Limb (tissue), 2 donors: Measurements from ENCODE around the gene GSTK1.
"Not testable (repeated sequence)": the region's sequence is repeated elsewhere in the genome, so short reads cannot be mapped to it uniquely, and the experiment has no call there.

Experiments
- DNase-seq, 2 donors: peaks; one replicate each; pipeline ENCODE4 v3.0.0-alpha.2; 2016; ENCODE audit errors: extremely low spot score in 2 of 2

The GSTK1 gene

DNA sequence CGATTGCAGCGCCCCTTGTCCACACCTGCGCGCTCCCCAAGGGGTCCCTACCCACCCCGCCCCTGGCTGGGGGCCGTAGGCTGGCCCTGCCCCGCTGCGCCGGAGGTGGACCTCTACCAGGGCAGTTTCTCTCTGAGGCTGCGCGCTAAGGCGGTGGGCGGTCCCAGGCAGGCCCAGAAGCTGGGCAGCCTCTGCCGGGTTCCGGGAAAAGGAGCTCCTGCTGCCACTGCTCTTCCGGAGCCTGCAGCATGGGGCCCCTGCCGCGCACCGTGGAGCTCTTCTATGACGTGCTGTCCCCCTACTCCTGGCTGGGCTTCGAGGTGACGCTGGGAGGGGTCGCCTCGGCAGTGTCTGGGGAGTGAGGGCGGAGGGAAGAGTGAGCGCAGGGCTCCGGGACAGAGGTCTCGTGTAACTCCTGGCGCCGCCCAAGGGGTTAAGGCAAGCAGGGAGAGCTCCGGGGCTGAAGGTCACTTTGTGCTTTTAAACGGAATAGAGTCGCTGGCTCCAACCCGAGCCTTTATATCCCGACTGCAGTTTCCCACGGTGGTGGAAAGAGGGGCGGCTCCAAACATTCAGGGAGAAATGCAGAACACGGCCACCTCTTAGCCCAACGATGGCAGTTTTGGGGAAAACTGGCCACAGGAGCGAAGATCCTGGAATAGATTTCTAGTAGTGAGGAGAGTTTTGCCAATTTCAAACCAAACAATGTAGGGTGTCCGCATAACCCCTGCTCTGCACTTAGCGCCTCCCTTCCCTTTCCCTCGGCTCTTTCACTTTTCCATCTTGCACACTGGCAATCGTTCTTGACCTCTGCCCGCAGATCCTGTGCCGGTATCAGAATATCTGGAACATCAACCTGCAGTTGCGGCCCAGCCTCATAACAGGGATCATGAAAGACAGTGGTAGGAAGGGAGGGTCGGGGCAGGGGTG lies at the start of gene GSTK1:
TSS of gene GSTK1 (plus strand) at position 176 of the 930 bp plus-strand sequence. CDS start at position 249, 73 bp downstream.
- peak; percentile 82 to 86 for DNase-seq

GRCh38 chr7:143213478-143213877 lies 49.8 kb upstream of the GSTK1 start:
- DNase-seq = not testable (repeated sequence)

DNA sequence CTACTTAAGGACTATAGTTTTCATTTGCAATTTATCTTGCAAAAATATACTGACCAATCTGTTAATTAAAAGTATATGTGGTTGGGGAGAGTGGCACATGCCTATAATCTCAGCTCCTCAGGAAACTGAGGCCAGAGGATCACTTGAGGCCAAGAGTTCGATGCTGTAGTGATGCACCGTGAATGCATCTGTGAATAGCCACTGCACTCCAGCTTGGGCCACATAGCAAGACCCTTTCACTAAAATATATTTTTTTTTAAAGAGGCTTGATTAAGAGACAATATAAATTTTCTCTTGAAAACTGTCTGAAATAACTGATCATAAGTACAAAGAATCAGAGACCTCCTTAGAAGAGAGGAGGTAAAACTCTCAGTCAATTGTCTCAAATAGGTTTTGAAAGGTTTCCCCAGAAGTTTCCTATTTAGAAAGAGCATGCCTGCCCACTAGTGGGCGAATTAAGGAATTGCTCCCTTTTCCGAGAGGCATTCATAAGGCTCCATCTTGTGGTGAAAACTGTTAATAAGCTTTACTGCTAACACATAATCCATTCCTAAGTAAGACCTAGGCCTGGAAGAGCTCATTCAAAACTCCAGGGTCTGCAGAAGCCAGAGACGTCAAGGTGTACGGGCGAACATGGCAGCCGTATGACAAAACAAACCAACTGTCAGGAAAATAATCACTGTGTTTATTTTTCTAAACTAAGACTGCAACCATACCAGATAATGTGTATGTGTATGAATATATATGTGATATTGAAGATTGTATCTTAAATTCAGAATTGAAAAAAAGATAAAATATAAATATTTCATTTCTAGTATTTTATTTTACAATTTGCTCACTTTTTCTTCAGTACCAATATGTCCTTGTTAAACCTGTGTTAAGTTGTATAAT lies 48.2 kb upstream of the GSTK1 start:
- peak; percentile 70 to 90 for DNase-seq

DNA sequence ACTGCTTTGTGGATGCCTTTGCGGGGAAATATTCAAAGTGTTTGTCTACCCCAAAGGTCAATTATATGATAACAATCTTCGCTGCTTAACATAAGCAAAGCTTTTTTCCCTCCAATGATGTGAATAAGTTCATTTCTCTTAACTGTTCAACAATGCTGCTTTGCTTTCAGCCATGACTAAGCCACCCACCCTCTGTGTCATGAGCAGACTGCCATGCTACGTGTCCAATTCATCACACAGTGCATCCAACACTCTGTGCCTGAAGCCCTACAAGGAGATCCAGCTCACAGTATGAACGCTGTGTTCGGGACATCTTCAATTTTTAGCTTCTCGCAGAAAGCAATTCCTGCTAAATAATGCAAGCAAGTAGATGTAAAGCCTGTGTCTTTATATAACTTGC lies 47.1 kb upstream of the GSTK1 start:
- no peak for DNase-seq

GRCh38 chr7:143216686-143217085 lies 46.6 kb upstream of the GSTK1 start:
- no peak for DNase-seq

GRCh38 chr7:143217806-143218205 lies 45.4 kb upstream of the GSTK1 start:
- DNase-seq = no peak

GRCh38 chr7:143221286-143221685 lies 42.0 kb upstream of the GSTK1 start:
- no peak for DNase-seq

- no peak for DNase-seq
These were observed 41.5 kb upstream of the GSTK1 start, which contains the start of gene TAS2R40 for GRCh38 chr7:143221737-143222136. Gene TAS2R40, plus strand, starts transcription at chr7:143222037. Its CDS starts 42 bp downstream, at chr7:143222079.

GRCh38 chr7:143222782-143223181 lies 40.5 kb upstream of the GSTK1 start:
- DNase-seq = no peak

GRCh38 chr7:143223784-143224183 lies 39.5 kb upstream of the GSTK1 start:
- no peak for DNase-seq

- no peak for DNase-seq
These were observed 38.2 kb upstream of the GSTK1 start for GRCh38 chr7:143225047-143225446.

- DNase-seq = no peak
These were observed 35.4 kb upstream of the GSTK1 start for GRCh38 chr7:143227806-143228205.

DNA sequence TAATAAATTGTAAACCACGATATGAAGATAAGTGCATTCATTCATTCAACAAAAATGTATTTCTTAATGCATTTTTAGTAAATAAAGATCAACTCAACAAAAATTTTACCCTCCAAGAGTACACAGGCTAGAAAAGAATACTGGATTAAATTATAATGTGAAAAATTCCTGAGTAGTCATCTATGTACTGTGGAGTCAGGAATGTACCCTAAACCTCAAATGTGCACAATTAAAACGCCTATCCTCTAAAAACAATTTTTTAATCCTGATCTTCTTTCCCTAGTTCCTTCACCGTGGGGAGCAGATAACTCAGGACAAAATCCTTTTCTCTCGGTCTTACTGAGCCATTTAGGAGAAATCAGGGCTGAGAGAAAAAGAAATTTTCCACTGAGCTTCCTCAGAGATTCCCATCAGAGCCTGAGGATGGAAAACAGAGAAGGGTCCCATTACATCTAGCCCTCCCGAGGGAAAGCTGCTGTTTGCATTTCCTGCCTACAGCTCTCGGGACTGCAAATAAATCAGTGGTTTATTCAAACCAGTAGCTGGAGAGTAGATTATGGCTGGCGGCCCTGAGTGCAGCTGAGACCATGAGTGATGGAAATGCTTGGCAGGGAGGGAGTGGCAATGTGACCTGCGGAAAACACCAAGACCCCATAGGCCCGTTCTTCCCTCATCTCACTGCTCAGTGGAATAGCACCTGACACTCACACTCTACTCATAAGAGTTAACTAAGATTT lies 34.0 kb upstream of the GSTK1 start:
- peak in 1 of 2 donors; percentile 62 for DNase-seq

DNA sequence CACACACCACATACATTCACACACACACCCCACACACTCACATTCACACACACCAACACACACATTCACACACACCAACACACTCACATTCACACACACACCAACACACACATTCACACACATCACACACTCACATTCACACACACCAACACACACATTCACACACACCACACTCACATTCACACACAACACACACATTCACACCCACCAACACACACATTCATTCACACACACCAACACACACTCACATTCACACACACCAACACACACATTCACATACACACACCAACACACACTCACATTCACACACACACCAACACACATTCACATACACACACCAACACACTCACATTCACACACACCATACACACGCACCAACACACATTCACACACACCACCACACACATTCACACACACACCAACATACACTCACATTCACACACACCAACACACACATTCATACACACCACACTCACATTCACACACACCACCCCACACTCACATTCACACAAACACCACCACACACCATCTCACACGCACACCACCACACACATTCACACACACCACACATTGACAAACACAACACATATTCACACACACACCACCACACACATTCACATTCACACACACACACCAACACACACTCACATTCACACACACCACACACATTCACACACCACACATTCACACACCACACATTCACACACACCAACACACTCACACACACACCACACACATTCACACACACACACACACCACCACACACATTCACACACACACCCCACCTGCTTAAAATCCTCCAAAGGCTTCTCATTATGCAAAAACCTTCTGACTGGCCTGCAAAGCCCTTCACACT lies 32.4 kb upstream of the GSTK1 start:
- DNase-seq = no peak

- no peak for DNase-seq
These were observed 29.3 kb upstream of the GSTK1 start for GRCh38 chr7:143233816-143234532.

DNA sequence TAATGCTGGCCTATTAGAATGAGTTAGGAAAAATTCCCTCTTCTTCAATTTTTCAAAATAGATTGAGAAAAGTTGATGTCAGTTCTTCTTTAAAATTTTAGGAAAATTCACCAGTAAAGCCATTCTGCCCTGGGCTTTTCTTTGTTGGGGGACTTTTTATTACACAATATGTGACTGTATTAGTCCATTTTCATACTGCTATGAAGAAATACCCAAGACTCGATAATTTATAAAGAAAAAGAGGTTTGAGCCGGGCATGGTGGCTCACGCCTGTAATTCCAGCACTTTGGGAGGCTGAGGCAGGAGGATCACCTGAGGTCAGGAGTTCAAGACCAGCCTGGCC lies 28.7 kb upstream of the GSTK1 start:
- DNase-seq = no peak

GRCh38 chr7:143235561-143235960 lies 27.7 kb upstream of the GSTK1 start:
- no peak for DNase-seq

DNA sequence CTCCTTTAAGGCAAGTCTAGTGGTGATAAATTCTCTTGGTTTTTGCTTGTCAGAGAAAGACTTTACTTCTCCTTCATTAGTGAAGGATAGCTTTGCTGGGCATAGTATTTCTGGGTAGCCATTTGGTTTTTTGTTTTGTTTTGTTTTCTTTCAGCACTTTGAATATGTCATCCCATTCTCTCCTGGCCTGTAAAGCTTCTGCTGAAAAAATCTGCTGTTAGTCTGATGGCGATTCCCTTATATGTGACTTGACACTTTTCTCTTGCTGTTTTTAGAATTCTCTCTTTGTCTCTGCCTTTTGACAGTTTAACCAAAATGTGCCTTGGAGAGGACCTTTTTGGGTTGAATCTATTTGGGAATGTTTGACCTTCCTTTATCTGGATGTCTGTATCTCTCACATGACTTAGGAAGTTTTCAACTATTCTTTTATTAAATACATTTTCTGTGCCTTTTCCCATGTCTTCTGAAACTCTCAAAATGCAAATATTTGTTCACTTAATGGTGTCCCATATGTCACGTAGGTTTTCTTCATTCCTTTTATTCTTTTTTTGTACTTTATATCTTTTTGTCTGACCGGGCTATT lies 26.7 kb upstream of the GSTK1 start:
- DNase-seq = no peak

DNA sequence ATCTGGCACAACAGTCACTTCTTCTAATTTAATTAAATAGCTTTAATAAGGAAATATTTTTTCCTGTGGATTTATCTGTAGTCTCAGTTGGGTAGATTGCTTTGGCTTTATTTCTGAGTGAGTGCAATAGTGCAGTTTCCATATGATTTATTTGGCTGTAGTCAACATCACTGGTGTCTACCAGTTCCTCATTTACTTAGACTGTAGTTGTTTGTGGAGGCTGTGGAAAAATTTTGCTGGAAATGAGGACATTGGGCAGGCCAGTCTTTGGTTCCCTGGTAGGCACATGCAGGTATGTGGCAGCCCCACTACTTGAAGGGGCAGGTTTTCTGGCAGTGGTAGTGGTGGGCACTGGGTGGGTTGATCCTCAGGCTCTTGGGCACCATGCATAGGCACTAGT lies 25.9 kb upstream of the GSTK1 start:
- DNase-seq = no peak
